Skeletal muscle satellite cell (primary cell): Measurements from ENCODE around the gene AFF3.
"Not testable (repeated sequence)": the region's sequence is repeated elsewhere in the genome, so short reads cannot be mapped to it uniquely, and the experiment has no call there.

ENCODE experiments used
- H3K27me3 ChIP-seq: 2 replicates; pipeline ENCODE4 v1.7.0; 2013; ENCODE audit warnings: low read length; ENCODE audit not compliant: control insufficient read depth, insufficient read depth
- H3K36me3 ChIP-seq: 2 replicates; pipeline ENCODE4 v1.7.0; 2013; ENCODE audit warnings: mild to moderate bottlenecking, control low read depth, low read length; ENCODE audit not compliant: insufficient read depth
- H3K4me1 ChIP-seq: 2 replicates; pipeline ENCODE4 v1.7.0; 2013; ENCODE audit warnings: low read length; ENCODE audit not compliant: control insufficient read depth, insufficient read depth
- H3K4me2 ChIP-seq: 2 replicates; pipeline ENCODE4 v1.7.0; 2013; ENCODE audit warnings: mild to moderate bottlenecking, low read length
- H3K4me3 ChIP-seq: 2 replicates; pipeline ENCODE4 v1.7.0; 2013; ENCODE audit warnings: low read length
- H3K9ac ChIP-seq: 2 replicates; pipeline ENCODE4 v1.7.0; 2013; ENCODE audit warnings: mild to moderate bottlenecking, low read depth, low read length, moderate library complexity
- H3K9me3 ChIP-seq: replicated peaks from 2 replicates; pipeline ENCODE4 v1.7.0; 2013; ENCODE audit warnings: mild to moderate bottlenecking, control low read depth, low read length

Gene AFF3

DNA sequence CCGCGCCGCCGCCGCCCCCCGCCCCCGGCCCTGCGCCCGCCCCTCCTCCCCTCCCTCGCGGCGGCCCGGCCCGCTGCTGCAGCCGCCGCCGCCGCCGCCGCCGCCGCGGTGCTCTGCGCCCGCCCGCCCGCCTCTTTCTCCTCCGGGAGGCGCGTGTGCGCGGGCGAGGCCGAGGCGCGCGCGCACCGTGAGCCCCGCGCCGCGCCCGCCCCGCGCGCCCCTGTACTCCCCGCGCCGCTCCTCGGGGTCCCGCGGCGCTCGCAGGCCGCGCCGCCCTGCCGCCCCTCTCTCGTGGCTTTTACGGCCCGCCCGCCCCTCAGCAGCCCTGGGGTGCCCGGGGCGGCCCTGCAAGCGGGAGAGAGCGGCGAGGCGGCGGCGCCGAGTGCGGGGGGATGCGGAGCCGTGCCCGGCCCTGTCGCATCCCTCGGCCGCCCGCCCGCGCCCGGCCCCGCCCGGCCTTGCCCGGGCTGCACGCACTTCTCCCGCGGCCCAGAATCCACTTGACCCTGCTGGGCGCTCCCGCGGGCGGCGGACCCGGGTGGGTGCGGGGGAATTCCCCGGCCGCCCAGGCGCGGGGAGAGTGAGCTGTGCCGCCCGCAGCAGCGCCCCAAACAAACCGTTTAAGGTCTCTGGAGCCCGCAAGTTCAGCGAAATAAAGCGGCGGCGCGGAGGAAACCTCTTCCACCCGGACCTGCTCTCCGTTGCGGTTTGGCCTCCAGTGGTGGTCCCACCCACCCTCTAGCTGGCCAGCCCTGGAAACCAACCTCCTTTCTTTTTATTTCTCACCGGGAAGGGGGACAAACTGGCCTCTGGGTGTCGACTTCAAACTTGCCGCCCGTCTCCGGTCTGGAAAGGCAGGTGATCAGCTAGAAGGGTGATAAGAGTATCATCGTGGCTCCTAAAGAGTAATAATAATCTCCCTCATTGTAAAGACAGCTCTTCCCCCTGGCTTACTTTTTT is 37.4 kb downstream of the AFF3 start:
- Histone ChIP-seq H3K4me3 (peak overlapping the region; percentile 34), H3K27me3 (peaks cover 37% of the 10 kb centered on the region), H3K9ac (no peak overlapping the region), H3K4me2 (peak overlapping the region; percentile 44), H3K9me3 (no peaks in the 10 kb centered on the region), H3K4me1 (no peaks in the 10 kb centered on the region), H3K36me3 (no peaks in the 10 kb centered on the region)

DNA sequence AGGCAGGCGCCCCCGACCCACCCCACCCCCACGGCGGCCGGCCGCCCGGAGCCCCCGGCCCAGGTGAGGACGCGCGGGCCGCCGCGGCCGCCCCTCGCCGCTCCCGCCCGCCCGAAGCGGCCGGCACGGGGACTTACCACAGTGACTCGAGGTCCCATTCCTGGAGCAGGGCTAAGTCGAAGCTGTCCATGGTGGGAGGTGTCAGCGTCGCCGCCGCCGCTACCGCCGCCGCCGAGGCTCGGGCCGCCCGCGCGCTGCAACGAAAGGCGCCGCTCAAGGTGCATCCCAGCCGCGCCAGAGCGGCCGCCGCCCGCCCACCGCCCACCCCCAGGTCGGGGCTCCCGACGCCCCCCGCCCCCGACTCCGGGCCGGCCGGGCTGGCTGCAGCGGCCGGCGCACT is 38.1 kb downstream of the AFF3 start:
- not testable (repeated sequence) for H3K9ac ChIP-seq, H3K4me3 ChIP-seq, H3K4me1 ChIP-seq, H3K36me3 ChIP-seq, H3K4me2 ChIP-seq, H3K9me3 ChIP-seq
- H3K27me3 ChIP-seq, result peaks cover 33% of the 10 kb centered on the region

GRCh38 chr2:100103527-100104252 is 38.7 kb downstream of the AFF3 start:
- peaks cover 33% of the 10 kb centered on the region for H3K27me3 ChIP-seq
- not testable (repeated sequence) for H3K4me3 ChIP-seq, H3K4me2 ChIP-seq, H3K36me3 ChIP-seq, H3K9me3 ChIP-seq, H3K9ac ChIP-seq, H3K4me1 ChIP-seq

DNA sequence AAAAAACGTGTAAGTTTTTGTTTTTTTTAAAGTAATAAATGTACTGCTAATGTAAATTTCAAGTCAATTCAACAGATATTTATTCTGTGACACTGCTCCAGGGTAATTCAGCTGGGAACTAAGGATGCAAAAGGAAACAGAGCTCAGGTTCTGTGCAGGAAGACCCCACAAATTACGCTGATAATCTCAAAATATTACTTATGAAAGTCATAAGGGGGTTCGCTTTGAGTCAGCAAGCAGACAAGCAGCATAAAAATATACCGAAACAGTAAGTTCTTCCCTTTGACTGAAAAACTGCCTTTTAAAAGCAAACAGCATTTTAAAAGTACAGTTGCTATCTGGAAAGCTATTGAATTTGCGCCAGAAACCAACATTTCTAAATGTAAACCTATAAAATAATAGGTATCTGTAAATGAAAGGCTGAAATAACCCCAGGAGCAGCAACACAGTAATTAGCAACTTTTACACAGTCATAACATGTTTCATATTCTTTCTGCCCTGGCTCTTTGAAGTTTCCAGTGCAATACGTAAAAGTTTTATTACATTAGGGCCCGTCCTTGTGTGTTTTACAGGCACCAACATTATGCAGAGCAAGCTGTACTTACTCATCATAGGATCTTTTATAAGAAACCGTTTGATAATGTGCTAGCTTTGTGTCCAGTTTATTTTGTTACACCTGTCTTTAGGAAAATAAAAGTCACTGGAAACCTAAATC is 39.8 kb downstream of the AFF3 start:
- not testable (repeated sequence) for H3K36me3 ChIP-seq

DNA sequence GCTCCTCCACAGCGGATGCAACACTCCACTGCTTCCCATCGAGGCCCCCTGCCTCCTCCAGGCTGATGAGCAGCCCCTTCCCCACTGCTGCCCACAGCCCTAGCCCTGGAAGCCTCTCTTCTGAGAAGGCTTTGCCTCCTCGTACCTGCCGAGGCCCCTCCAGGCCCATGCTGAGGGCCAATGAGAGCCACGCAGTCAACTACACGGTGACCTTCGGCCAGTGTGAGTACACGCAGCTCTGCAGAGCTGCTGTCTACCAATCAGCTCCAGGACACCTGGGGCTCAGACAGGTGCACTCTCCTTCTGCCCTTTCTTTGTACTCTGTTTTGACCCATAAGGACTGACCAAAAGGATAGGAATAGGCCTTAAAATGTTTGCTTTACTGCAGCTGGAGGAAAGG is 43.5 kb downstream of the AFF3 start:
- H3K9ac ChIP-seq, H3K4me1 ChIP-seq, H3K4me3 ChIP-seq, H3K9me3 ChIP-seq, H3K27me3 ChIP-seq, H3K4me2 ChIP-seq, H3K36me3 ChIP-seq: not testable (repeated sequence)

More for the DNA sequence above, 39.8 kb downstream of the AFF3 start:
- H3K9ac ChIP-seq, H3K4me1 ChIP-seq, H3K9me3 ChIP-seq, H3K4me2 ChIP-seq, H3K4me3 ChIP-seq: not testable (repeated sequence)
- H3K27me3 ChIP-seq, result peaks cover 26% of the 10 kb centered on the region

- H3K4me3 ChIP-seq, H3K4me1 ChIP-seq, H3K4me2 ChIP-seq, H3K9me3 ChIP-seq, H3K27me3 ChIP-seq, H3K36me3 ChIP-seq, H3K9ac ChIP-seq: not testable (repeated sequence)
Measured at GRCh38 chr2:100097611-100098294, 44.6 kb downstream of the AFF3 start.

- not testable (repeated sequence) for H3K27me3 ChIP-seq, H3K4me3 ChIP-seq, H3K9ac ChIP-seq, H3K36me3 ChIP-seq, H3K4me2 ChIP-seq, H3K9me3 ChIP-seq, H3K4me1 ChIP-seq
Measured at GRCh38 chr2:100095845-100096244, 46.5 kb downstream of the AFF3 start.

- H3K4me1 ChIP-seq, H3K9me3 ChIP-seq, H3K4me3 ChIP-seq, H3K36me3 ChIP-seq, H3K9ac ChIP-seq, H3K4me2 ChIP-seq, H3K27me3 ChIP-seq: not testable (repeated sequence)
Measured at GRCh38 chr2:100091807-100092206, 50.6 kb downstream of the AFF3 start.

DNA sequence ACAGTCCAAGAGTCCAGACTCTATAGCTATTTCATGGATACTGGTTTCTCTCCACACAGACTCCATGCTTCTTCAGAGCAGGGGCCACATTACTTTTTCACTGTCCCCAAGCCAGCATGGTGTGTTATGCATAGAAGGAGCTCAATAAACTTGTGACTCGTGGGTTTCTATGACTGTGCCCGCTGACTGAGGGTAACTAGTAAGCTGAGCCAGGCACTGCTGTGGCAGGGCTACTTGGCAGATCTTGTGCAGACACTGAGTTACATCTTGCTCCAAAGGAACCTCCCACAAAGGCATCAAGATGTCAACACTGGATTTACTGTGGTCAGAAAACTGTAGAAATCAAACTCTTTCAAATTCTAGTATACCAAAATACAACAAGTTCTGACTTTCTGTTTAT is 56.6 kb downstream of the AFF3 start:
- H3K9ac ChIP-seq, H3K4me2 ChIP-seq, H3K9me3 ChIP-seq, H3K4me1 ChIP-seq, H3K36me3 ChIP-seq, H3K27me3 ChIP-seq, H3K4me3 ChIP-seq: not testable (repeated sequence)

GRCh38 chr2:100083421-100084216 is 58.8 kb downstream of the AFF3 start:
- H3K9ac ChIP-seq, H3K27me3 ChIP-seq, H3K4me1 ChIP-seq, H3K4me2 ChIP-seq, H3K36me3 ChIP-seq, H3K4me3 ChIP-seq, H3K9me3 ChIP-seq: not testable (repeated sequence)
